Body of pancreas (tissue), 4 donors: Measurements from ENCODE around the gene IL16.

Experiments used
- POLR2A ChIP-seq, 3 donors: fragments of 450-650 bp; IDR thresholded peaks; one replicate each; pipeline ENCODE4 v1.6.1; 2016; ENCODE audit warnings: antibody characterized with exemption in 3 of 3, mild to moderate bottlenecking in 2 of 3
- TF ChIP-seq, protein P1 (sequence below), 7 experiments: fragments of 450-650 bp in 4 of 7; fragments of 200-600 bp in 3 of 7; sonication (generic) in 3 of 7; IDR thresholded peaks; one replicate each; pipeline ENCODE4 v1.5.1; 2016 to 2019; ENCODE audit warnings: antibody characterized with exemption in 7 of 7

DNA sequence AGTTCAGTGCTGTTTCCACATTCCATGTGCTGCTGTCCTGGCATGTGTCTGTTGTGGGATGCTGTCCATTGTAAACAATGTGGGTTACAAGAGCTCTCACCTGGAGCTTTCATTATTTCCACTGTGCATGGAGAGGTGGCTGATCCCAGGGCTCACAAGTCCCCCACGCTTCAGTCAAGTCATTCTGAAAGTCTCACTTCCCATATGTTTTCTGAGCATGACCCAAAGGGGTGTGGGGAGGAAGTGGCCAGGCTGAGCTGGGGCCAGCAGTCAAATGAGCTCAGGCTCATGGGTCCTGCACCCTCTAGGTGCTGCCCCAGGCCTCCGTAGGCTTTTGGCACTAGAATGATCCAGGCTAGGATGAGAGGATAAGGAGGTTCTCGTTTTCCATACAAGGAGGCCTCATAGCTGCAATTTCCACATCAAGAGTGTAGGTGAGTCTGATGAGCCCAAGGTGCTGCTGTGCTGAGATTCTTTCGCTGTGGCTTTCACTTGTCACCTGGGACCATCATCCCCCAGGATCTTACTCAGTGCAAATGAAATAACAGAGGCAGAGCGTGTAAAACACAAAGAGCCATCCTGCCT, 105.2 kb downstream of the IL16 start:
- no peak for TF ChIP-seq POLR2A (IDR thresholded peaks at IDR 0.05)
- TF ChIP-seq, protein P1, sequence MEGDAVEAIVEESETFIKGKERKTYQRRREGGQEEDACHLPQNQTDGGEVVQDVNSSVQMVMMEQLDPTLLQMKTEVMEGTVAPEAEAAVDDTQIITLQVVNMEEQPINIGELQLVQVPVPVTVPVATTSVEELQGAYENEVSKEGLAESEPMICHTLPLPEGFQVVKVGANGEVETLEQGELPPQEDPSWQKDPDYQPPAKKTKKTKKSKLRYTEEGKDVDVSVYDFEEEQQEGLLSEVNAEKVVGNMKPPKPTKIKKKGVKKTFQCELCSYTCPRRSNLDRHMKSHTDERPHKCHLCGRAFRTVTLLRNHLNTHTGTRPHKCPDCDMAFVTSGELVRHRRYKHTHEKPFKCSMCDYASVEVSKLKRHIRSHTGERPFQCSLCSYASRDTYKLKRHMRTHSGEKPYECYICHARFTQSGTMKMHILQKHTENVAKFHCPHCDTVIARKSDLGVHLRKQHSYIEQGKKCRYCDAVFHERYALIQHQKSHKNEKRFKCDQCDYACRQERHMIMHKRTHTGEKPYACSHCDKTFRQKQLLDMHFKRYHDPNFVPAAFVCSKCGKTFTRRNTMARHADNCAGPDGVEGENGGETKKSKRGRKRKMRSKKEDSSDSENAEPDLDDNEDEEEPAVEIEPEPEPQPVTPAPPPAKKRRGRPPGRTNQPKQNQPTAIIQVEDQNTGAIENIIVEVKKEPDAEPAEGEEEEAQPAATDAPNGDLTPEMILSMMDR (IDR thresholded peaks at IDR 0.05), result no peak
